ENCODE results near the gene ARHGAP8. TPM values are rescaled to one million over a fixed set of nuclear protein-coding genes. Genes with fewer than 3 reads are reported as not detected.

Gene ARHGAP8
- total RNA-seq, 2 experiments from 2014 or later, result 1.1 TPM

DNA sequence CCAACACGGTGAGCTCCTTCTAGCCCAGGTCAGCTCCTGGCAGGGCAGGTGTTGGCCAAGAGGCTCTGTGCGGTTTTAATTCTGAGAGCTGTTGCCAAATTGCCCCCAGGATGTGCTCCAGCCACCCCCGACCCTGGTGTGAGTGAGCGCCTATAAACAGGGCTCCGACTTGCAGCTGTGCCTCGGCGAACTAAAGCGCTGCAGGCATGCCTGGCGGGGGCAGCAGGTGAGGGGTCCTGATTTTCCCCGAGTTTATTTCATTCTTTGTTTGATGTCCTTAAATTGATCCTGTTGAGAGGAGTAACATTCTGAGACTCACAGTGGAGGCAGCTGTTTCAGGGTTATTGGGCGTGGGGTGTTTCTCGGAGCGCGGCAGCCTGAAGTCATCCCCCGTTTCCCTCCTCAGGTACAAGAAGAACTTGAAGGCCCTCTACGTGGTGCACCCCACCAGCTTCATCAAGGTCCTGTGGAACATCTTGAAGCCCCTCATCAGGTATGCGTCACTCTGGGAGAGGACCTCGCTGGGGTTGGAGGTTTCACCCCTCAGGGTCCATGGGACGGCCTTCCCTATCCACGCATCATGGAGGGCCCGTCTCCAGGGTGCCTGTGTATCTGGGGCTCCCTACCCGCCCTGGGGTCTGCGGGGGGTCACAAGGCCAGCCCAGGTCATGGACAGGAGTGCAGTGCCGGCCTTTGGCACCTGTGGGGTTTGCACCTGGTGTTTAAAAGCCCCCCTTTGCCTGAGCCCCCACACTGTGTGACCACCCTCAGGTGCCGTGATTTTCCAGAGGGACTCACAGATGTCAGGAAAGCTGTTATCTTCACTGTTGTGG, 62.1 kb downstream of the ARHGAP8 start:
- H3K27ac Mint-ChIP-seq, result no peak overlapping the region
- CTCF ChIA-PET, result no interaction called here
- no peak for DNase-seq

GRCh38 chr22:44815099-44816070, 63.0 kb downstream of the ARHGAP8 start:
- ATAC-seq, result no peak
- H3K27me3 Mint-ChIP-seq, result no peaks in the 10 kb centered on the region
- CTCF ChIA-PET, result no interaction called here
- no peaks in the 10 kb centered on the region for H3K4me1 Mint-ChIP-seq
- no peak for DNase-seq
- H3K36me3 Mint-ChIP-seq, result no peaks in the 10 kb centered on the region
- no peak overlapping the region for H3K27ac Mint-ChIP-seq
- H3K4me3 Mint-ChIP-seq, result no peak overlapping the region
- no peaks in the 10 kb centered on the region for H3K9me3 Mint-ChIP-seq (ENCODE audit: low read depth)

More for the DNA sequence above, 62.1 kb downstream of the ARHGAP8 start:
- Mint-ChIP-seq H3K27me3 (no peaks in the 10 kb centered on the region), H3K4me3 (no peak overlapping the region), H3K9me3 (ENCODE audit: low read depth) (no peaks in the 10 kb centered on the region), H3K36me3 (no peaks in the 10 kb centered on the region), H3K4me1 (no peaks in the 10 kb centered on the region)
- no peak for ATAC-seq

- no peak overlapping the region for H3K4me3 Mint-ChIP-seq
- no peaks in the 10 kb centered on the region for H3K27me3 Mint-ChIP-seq
- no peaks in the 10 kb centered on the region for H3K36me3 Mint-ChIP-seq
- H3K4me1 Mint-ChIP-seq, result no peaks in the 10 kb centered on the region
- no peak for DNase-seq
- H3K9me3 Mint-ChIP-seq (ENCODE audit: low read depth), result no peaks in the 10 kb centered on the region
- ATAC-seq, result no peak
- CTCF ChIA-PET, result no interaction called here
- H3K27ac Mint-ChIP-seq, result no peak overlapping the region
Measured at GRCh38 chr22:44816141-44816540, 63.8 kb downstream of the ARHGAP8 start.

GRCh38 chr22:44818727-44819126, 66.4 kb downstream of the ARHGAP8 start:
- Mint-ChIP-seq H3K27me3 (no peaks in the 10 kb centered on the region), H3K36me3 (no peaks in the 10 kb centered on the region), H3K4me1 (no peaks in the 10 kb centered on the region), H3K4me3 (no peak overlapping the region), H3K9me3 (ENCODE audit: low read depth) (no peaks in the 10 kb centered on the region), H3K27ac (no peak overlapping the region)
- CTCF ChIA-PET, result interaction anchor here (0.6 kb wide), 1 partner anchor 1038 kb away, joined by 5 read pairs; no protein-coding TSS in a partner anchor
- no peak for DNase-seq
- no peak for ATAC-seq

DNA sequence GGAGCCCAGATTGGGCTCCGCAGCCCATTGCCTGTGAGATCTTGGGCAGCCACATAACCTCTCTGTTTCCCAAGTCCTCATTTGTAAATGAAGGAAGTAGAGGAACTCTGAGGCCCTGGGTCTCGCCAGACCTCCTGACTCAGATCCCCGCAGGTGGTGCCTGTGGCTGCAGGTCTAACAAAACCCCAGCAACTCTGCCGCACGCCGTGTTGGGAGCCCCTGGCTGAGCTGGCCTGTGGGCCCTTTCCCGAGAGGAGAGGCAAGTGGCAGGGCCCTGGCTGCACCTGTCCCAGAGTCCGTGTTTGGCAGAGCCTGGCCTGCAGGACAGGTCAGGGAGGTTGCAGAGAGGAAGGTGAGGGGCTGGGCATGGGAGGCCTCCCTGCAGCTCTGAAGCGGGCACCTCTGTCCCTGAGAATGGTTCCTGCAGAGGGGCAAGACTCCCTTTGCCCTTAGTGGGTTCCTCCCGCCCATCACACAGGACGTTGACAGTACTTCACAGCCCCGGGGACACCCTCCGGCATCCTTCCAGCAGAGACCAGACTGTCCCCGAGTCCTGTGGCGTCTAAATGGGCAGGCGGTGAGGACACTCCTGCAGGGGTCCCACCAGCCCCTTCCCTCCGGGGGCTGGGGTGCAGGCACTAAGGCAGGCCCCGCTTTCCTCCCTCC, 67.7 kb downstream of the ARHGAP8 start:
- no peak for DNase-seq
- H3K36me3 Mint-ChIP-seq, result no peaks in the 10 kb centered on the region
- no peak overlapping the region for H3K27ac Mint-ChIP-seq

GRCh38 chr22:44821741-44822475, 69.5 kb downstream of the ARHGAP8 start:
- Mint-ChIP-seq H3K36me3 (no peaks in the 10 kb centered on the region), H3K4me1 (no peaks in the 10 kb centered on the region), H3K27me3 (no peaks in the 10 kb centered on the region), H3K27ac (no peak overlapping the region), H3K4me3 (no peak overlapping the region), H3K9me3 (ENCODE audit: low read depth) (no peaks in the 10 kb centered on the region)
- DNase-seq (no peak), ATAC-seq (no peak)
- CTCF ChIA-PET, result interaction anchor here (1.0 to 1.9 kb wide), 5 partner anchors 274 to 701 kb away, joined by 3 to 6 read pairs (median 3); no protein-coding TSS in a partner anchor

More for the DNA sequence above, 67.7 kb downstream of the ARHGAP8 start:
- Mint-ChIP-seq H3K4me3 (no peak overlapping the region), H3K4me1 (no peaks in the 10 kb centered on the region), H3K27me3 (no peaks in the 10 kb centered on the region), H3K9me3 (ENCODE audit: low read depth) (no peaks in the 10 kb centered on the region)
- CTCF ChIA-PET, result interaction anchor here (0.8 to 1.9 kb wide), 7 partner anchors 9 to 276 kb away, joined by 3 to 6 read pairs (median 3); no protein-coding TSS in a partner anchor
- no peak for ATAC-seq

DNA sequence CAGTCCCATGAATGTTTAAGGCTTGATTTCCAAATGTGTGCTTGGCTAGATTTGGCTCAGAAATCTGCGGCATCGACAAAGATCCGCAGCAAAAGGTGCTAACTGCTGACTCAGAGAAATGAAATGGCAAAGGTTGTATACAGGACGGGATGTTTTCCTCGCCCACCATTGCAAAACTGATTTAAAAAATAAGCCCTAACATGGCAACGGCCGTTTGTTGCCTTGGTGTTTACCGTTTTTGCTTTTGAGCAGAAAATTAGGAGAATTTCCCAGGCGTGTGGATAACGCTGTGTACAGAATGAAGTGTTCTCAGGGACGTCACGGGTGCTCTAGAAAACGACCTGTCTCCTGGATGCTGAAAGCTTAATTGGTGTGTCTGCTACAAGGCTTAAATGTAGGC, 70.2 kb downstream of the ARHGAP8 start:
- DNase-seq, result no peak
- no peaks in the 10 kb centered on the region for H3K36me3 Mint-ChIP-seq
- no peak overlapping the region for H3K4me3 Mint-ChIP-seq
- no peaks in the 10 kb centered on the region for H3K27me3 Mint-ChIP-seq
- no peak for ATAC-seq
- no peaks in the 10 kb centered on the region for H3K9me3 Mint-ChIP-seq (ENCODE audit: low read depth)
- CTCF ChIA-PET, result interaction anchor here (1.6 kb wide), 1 partner anchor 274 kb away, joined by 5 read pairs; no protein-coding TSS in a partner anchor
- no peak overlapping the region for H3K27ac Mint-ChIP-seq
- no peaks in the 10 kb centered on the region for H3K4me1 Mint-ChIP-seq

DNA sequence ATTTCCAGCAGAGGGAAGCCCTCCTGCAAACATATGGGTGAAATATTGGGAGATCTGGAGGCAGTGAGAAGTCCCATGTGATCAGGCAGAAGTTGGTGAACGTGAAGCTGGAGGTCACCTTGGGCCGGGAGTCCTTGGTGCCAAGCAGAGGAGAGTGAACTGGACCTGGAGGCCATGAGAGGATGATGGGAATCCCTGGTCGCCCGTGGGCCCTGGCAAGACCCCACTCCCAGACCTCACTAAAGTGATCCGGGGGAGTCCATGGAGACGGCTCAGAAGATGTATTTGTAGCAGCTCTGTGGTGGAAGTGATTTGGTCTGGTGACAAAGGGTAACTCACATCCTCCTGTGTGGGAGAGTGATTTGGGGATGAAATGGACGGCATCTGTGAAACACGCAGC, 71.0 kb downstream of the ARHGAP8 start:
- Mint-ChIP-seq H3K27me3 (peaks cover 2% of the 10 kb centered on the region), H3K27ac (no peak overlapping the region), H3K4me1 (no peaks in the 10 kb centered on the region), H3K36me3 (no peaks in the 10 kb centered on the region), H3K4me3 (no peak overlapping the region), H3K9me3 (ENCODE audit: low read depth) (no peaks in the 10 kb centered on the region)
- ATAC-seq, result no peak
- CTCF ChIA-PET, result interaction anchor here (1.0 to 1.6 kb wide), 2 partner anchors 19 to 273 kb away, joined by 3 to 5 read pairs; no protein-coding TSS in a partner anchor
- DNase-seq, result no peak

DNA sequence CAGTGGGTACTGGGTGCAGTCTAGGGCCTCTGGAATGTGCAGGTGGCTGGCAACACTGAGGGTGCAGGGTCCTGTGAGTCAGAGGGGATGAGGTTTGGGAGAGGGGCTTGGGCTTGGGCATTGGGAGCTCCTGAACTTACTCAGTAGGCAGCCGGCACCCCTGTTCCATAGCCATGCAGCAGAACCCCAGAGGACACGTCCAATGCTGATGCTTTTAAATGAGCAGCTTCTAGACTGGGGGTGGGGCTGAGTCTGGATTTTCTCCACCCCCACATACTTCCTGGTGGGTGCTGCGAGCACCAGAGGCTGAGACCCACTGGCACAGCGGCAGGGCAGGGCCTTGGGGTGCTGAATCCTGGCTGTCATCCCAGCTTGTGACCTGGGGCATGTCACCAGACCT, 71.4 kb downstream of the ARHGAP8 start:
- Mint-ChIP-seq H3K27me3 (peaks cover 2% of the 10 kb centered on the region), H3K4me1 (no peaks in the 10 kb centered on the region), H3K27ac (no peak overlapping the region), H3K9me3 (ENCODE audit: low read depth) (no peaks in the 10 kb centered on the region), H3K36me3 (no peaks in the 10 kb centered on the region), H3K4me3 (no peak overlapping the region)
- CTCF ChIA-PET, result interaction anchor here (1.0 to 1.6 kb wide), 2 partner anchors 19 to 273 kb away, joined by 3 to 5 read pairs; no protein-coding TSS in a partner anchor
- ATAC-seq (no peak), DNase-seq (no peak)

DNA sequence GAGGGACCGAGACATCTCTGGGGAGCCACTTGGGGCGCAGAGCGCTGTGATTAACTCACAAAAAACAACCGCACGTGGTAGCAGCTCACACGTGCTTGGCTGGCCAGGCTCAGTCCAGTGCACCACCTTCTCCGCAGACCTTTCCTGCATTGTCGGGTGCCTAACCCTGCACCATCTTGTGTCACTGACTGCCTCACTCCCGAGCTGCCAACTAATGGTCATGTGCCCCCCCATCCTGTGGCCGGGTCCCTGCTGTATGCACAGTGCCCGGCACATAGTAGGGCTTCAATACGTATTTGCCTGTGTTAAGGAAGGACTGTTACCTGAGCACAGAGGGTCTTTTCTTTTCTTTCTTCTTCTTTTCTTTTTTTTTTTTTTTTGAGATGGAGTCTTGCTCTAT, 71.9 kb downstream of the ARHGAP8 start:
- Mint-ChIP-seq H3K27ac (no peak overlapping the region), H3K4me1 (no peaks in the 10 kb centered on the region), H3K27me3 (peaks cover 2% of the 10 kb centered on the region), H3K36me3 (no peaks in the 10 kb centered on the region), H3K4me3 (no peak overlapping the region), H3K9me3 (ENCODE audit: low read depth) (no peaks in the 10 kb centered on the region)
- DNase-seq (no peak), ATAC-seq (no peak)
- CTCF ChIA-PET, result no interaction called here

- DNase-seq (no peak), ATAC-seq (no peak)
Measured at GRCh38 chr22:44825310-44826150, 73.2 kb downstream of the ARHGAP8 start.

GRCh38 chr22:44827666-44828190, 75.4 kb downstream of the ARHGAP8 start:
- Mint-ChIP-seq H3K4me1 (no peaks in the 10 kb centered on the region), H3K27ac (no peak overlapping the region), H3K4me3 (no peak overlapping the region), H3K9me3 (ENCODE audit: low read depth) (no peaks in the 10 kb centered on the region), H3K27me3 (peaks cover 4% of the 10 kb centered on the region), H3K36me3 (no peaks in the 10 kb centered on the region)
- CTCF ChIA-PET, result no interaction called here
- DNase-seq (no peak), ATAC-seq (no peak)

More at GRCh38 chr22:44825310-44826150, 73.2 kb downstream of the ARHGAP8 start:
- Mint-ChIP-seq H3K4me1 (no peaks in the 10 kb centered on the region), H3K36me3 (no peaks in the 10 kb centered on the region), H3K27ac (no peak overlapping the region), H3K27me3 (peaks cover 2% of the 10 kb centered on the region), H3K4me3 (no peak overlapping the region), H3K9me3 (ENCODE audit: low read depth) (no peaks in the 10 kb centered on the region)
- CTCF ChIA-PET, result no interaction called here
